GM18499 (cell line): Measurements from ENCODE around the gene KDM1A.
A peak's percentile ranks its signal among the peaks of the same experiment; 100 is the strongest.
"Not testable (repeated sequence)": the region's sequence is repeated elsewhere in the genome, so short reads cannot be mapped to it uniquely, and the experiment has no call there.

Source experiments
- ATAC-seq: cut with Tn5 transposase; IDR thresholded peaks from one replicate; pipeline ENCODE4 v1.9.1; 2021; ENCODE audit warnings: moderate number of reproducible peaks; ENCODE audit not compliant: insufficient read depth, unreplicated experiment

The KDM1A gene

GRCh38 chr1:23010025-23010424 lies 9.2 kb upstream of the KDM1A start:
- ATAC-seq: not testable (repeated sequence)

DNA sequence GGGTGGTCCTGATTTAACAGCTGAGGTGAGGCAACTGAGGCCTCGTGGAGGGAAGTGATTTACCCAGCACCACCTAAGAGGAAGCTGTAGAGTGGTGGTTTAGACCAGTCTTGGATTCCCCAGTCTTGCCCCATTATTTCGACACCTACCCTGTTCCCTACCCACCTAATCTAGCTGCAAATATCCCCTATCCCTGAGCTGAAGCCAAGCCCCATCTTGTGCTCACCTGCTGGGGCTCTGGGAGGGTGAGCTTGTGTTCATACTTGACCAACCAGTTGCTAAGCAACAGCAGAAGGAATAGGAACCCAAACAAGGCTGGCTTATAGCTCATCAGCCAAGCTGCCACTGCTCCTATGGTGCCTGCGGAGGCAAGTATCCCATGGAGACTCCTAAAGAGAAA lies 5.6 kb upstream of the KDM1A start:
- no peak for ATAC-seq

DNA sequence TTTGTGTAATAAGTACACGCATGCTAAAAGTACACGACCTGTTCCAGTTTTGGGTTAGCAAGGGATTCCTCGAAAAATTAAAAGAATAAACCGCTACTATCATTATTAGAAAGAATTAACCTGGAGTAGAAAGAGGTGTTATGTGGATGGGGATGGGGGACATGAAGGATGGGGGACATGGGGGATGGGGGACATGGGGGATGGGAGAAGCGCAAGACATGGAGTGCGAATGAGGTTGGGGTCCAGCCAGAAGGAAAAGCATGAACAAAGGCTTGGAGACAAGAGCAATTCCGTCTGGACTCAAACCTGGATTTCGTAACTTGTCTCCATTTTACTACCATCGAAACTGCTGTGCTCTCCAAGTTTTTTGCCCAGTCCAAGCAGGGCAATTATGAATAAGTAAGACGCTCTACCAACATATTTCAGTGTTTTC lies 591 bp upstream of the KDM1A start:
- no peak for ATAC-seq

GRCh38 chr1:23019863-23020625 lies 776 bp downstream of the KDM1A start:
- peak; percentile 21 for ATAC-seq

- ATAC-seq: no peak
Measured at GRCh38 chr1:23020706-23021405, 1.6 kb downstream of the KDM1A start.

GRCh38 chr1:23021834-23022233 lies 2.6 kb downstream of the KDM1A start:
- no peak for ATAC-seq

GRCh38 chr1:23023174-23023845 lies 4.0 kb downstream of the KDM1A start:
- no peak for ATAC-seq

DNA sequence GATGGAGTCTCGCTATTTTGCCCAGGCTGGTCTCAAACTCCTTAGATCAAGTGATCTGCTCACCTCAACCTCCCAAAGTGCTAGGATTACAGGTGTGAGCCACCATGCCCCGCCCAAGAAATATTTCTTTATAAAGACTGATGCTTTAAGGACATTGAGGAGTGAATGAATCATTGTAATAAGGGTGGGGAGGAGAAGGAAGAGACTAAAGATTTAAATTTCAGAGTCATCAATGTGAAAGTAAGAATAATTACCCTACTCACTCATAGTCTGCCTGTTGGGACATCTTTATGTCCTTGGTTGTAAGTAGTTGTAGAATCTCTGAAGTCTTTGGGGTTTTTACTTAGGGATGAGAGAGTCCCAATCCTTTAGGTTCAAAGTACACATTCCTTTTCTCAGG lies 7.3 kb downstream of the KDM1A start:
- no peak for ATAC-seq

GRCh38 chr1:23027352-23027907 lies 8.2 kb downstream of the KDM1A start:
- no peak for ATAC-seq

DNA sequence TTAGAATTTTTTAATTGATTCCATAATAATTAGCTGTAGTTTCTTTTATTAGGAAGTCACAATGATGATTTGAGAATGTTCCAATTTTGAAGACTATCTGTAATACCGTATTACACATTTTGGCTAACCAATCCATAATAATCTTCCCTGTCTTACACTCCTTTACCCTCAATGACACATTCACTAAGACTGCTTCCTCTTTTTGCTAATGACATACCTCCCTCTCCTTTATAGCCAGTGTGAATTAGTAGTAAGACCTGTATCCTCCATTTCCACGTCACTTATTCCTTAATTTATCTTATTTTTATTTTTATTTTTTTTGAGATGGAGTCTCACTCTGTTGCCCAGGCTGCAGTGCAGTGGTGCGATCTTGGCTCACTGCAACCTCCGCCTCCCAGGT lies 10.1 kb downstream of the KDM1A start:
- no peak for ATAC-seq

GRCh38 chr1:23035823-23036452 lies 16.7 kb downstream of the KDM1A start:
- ATAC-seq: no peak

DNA sequence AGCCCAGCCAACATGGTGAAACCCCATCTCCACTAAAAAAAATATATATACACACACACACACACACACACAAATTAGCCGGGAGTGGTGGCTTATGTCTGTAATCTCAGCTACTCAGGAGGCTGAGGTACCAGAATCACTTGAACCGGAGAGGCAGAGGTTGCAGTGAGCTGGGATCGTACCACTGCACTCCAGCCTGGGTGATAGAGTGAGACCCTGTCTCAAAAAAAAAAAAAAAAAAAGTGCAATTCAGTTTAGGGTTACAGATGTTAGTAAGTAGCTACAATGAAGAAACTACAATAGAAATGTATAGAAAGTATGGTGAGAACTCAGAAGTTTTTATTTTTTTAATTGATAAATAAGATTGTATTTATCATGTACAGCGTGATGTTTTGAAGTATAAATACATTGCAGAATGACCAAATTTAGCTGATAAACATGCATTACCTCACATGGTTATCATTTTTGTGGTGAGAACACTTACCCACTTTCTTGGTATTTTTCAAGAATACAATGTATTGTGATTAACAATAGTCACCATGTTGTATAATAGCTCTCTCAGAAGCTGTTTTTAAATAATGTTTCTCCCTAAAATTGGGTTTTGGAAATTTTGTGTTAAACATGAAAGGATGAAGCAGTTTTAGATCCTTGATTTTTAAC lies 17.9 kb downstream of the KDM1A start:
- ATAC-seq: no peak

DNA sequence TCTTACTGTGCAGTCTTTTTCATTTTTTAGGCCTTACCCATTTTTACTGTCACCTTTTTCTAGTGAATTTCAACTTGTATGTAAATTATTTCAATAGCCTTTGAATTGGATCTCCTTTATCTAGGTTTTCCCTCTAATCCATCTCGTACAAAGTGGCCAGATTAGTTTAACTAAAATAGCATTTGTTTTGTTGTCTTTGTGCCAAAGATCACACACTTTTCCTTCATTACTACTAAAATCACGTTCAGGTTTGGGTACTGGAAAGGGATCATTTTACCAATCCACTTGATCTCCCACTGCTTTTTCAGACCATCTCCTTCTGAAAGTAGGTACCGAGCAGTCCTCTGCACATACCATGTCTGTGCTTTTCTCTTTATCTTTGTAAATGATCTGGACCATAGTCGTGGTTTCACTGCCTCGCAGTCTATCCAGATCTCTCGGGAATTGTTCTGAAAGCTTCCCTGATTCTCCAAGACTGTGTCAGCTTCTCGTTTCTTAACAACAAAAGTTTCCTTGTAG lies 20.1 kb downstream of the KDM1A start:
- ATAC-seq: no peak

DNA sequence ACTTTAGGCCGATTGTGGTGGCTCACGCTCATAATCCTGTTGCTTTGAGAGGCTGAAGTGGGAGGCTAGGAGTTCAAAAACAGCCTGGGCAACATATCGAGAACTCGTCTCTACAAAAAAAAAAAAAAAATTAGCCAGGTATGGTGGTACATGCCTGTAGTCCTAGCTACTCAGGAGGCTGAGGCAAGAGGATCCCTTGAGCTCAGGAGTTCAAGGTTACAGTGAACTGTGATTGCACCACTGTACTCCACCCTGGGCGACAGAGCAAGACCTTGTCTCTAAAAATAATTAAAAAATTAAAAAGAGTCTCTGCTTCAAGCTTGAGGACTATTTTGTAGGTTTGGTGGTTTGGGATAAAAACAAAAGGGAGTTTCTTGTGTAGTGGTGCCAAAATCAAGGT lies 21.2 kb downstream of the KDM1A start:
- ATAC-seq: no peak

GRCh38 chr1:23044035-23044434 lies 24.8 kb downstream of the KDM1A start:
- ATAC-seq: no peak

- ATAC-seq: no peak
Measured at GRCh38 chr1:23050201-23050600, 30.9 kb downstream of the KDM1A start.

- ATAC-seq: no peak
Measured at GRCh38 chr1:23051290-23051909, 32.1 kb downstream of the KDM1A start.

DNA sequence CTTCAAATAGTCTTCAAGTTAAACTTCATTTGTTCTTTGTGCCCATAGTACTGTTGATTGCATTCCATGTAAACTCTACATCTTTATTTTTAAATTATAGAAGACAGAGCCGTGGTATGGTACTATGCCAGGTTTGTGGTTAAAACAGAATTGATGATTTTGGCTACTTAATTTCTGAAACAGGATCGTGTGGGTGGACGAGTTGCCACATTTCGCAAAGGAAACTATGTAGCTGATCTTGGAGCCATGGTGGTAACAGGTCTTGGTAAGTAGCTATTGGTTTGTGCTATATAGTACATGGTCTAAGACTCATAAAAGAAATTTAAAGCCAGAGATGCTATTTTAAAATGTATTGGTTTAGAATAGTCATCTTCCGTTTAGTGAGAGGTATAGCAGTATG lies 38.0 kb downstream of the KDM1A start:
- ATAC-seq: no peak

DNA sequence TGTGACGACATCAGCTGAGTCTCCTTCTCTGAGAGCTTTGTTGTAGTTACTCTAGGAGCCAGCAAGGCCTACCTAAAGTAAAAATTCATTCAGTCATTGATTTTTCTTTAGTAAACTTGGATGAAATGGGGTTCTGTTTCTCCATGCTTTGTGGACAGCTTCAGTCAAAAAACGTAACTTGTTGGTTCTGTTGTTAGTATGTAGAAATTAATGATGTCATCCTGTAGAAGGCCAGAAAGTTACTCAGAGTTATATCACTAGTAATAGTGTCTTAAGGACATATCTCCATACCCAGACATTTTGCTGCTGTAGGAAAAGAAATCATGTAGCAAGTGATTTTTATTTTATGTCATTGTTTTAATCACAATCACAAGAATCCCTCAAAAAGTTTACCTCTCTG lies 43.0 kb downstream of the KDM1A start:
- no peak for ATAC-seq
